ENCODE data around the gene GPR158. TPM values are rescaled to one million over a fixed set of nuclear protein-coding genes. Genes with fewer than 3 reads are reported as not detected.
"Not testable (repeated sequence)": the region's sequence is repeated elsewhere in the genome, so short reads cannot be mapped to it uniquely, and the experiment has no call there.

Gene GPR158
- total RNA-seq, 2 donors from 2014 or later, result not detected

DNA sequence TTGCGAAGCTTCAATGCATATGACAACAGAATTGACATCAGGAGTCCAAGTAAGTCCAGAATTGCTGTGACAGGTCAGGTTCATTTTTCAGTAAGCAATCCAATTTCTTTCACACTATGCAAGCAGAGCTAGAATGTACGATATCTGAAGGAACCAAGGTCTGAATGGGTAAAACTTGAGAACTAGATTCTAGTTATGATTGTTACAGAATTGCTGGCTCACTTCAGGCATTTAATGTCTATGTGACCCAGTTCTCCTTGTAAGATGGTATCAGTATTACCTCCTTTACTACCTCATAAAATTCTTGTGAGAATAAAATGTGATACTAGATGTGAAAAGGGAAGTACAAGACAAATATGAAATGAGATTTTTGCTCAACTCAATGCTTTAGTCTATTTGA lies 159.6 kb downstream of the GPR158 start:
- DNase-seq (ENCODE audit: low spot score in 2 of 2) (no peak), ATAC-seq (no peak)
- Mint-ChIP-seq H3K36me3 (no peaks in the 10 kb centered on the region), H3K27ac (no peak overlapping the region), H3K9me3 (no peaks in the 10 kb centered on the region)

DNA sequence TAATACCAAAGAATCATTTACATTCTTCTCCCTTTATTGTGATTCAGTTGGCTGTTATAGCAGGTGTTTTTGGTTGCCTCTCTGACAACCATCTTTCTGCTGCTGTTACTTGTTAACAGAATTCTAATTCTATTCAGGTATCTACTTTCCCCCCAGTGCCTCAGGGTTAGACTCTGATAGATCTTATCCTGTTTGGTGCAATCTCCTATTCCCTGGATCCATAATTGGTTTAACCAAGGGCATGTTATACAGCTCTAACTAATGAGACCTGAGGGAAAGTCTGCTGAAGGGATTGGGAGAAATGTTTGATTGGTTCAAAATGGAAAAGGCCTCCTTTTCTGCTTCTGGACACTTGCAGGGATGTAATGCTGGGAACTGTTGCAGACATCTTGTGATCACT lies 161.5 kb downstream of the GPR158 start:
- DNase-seq (ENCODE audit: low spot score in 2 of 2) (no peak), ATAC-seq (no peak)
- Mint-ChIP-seq H3K36me3 (no peaks in the 10 kb centered on the region), H3K27ac (no peak overlapping the region), H3K9me3 (peaks cover 0 to 3% of the 10 kb centered on the region in 2 donors)

DNA sequence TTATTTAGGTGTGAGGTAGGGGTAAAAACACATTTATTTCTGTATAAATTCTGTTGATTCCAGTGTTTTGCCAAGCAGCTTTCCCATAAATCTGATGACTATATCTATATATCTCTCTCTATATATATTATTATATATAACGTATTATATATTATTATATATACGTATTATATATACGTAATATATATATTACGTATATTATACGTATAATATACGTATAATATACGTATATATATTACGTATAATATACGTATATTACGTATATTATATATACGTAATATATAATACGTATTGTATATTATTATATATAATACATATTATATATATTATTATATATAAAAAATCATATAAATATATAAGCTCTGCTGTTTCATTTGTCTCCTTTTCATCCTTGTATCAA lies 163.5 kb downstream of the GPR158 start:
- no peak for ATAC-seq
- H3K9me3 Mint-ChIP-seq, result peaks cover 0 to 3% of the 10 kb centered on the region in 2 donors
- no peaks in the 10 kb centered on the region for H3K36me3 Mint-ChIP-seq
- no peak overlapping the region for H3K27ac Mint-ChIP-seq
- DNase-seq (ENCODE audit: low spot score in 2 of 2), result no peak

DNA sequence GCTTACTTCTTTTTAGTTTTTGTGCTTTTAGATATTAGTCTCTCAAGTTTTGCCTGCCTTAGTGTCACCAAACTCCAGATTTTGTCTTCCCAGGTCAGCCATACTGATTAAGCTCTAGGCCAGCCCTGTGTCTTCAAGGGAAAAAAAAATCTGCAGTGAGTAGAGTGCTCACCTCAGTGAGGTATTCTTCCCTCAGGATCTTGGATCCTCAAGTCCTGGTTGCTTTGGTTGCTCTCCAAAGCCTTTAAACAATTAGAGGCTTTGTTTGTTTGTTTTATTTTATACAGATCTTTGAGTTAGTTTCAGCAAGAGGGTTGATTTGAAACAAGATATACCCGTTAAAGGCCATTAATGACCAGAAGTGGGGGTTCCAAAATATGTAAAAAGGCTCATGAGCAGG lies 165.2 kb downstream of the GPR158 start:
- ATAC-seq (no peak), DNase-seq (ENCODE audit: low spot score in 2 of 2) (no peak)
- Mint-ChIP-seq H3K27ac (no peak overlapping the region), H3K9me3 (peaks cover 0 to 3% of the 10 kb centered on the region in 2 donors), H3K36me3 (no peaks in the 10 kb centered on the region)

DNA sequence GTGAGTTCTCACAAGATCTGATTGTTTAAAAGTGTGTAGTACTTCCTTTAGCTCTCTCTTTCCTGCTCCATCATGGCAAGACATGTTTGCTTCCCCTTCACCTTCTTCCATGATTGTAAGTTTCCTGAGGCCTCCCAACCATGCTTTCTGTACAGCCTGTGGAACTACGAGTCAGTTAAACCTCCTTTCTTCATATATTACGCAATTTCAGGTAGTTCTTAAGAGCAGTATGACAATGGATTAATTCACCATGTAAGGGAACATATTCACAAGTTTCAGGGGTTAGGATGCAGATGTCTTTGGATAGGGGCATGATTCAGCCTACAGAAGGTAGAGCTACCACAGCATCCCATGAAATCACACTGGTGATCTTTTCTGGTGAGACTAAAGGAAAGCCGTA lies 174.7 kb downstream of the GPR158 start:
- Mint-ChIP-seq H3K36me3 (no peaks in the 10 kb centered on the region), H3K9me3 (peaks cover 0 to 10% of the 10 kb centered on the region in 2 donors), H3K27ac (no peak overlapping the region)
- DNase-seq (ENCODE audit: low spot score in 2 of 2) (no peak), ATAC-seq (no peak)

DNA sequence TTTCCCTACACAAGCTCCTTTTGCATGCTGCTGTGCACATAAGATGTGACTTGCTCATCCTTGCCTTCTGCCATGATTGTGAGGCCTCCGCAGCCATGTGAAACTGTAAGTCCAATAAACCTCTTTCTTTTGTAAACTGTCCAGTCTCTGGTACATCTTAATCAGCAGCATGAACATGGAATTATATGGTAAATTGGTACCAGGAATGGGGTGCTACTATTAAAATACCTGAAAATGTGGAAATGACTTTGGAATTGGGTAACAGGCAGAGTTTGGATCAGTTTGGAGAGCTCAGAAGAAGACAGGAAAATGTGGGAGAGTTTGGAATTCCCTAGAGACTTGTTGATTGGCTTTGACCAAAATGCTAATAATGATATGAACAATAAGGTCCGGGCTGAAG lies 181.8 kb downstream of the GPR158 start:
- H3K36me3 Mint-ChIP-seq, result peaks cover 9 to 13% of the 10 kb centered on the region in 2 donors
- DNase-seq (ENCODE audit: low spot score in 2 of 2) (no peak), ATAC-seq (no peak)
- H3K27ac Mint-ChIP-seq, result no peak overlapping the region
- H3K9me3 Mint-ChIP-seq, result peaks cover 30 to 36% of the 10 kb centered on the region in 2 donors

DNA sequence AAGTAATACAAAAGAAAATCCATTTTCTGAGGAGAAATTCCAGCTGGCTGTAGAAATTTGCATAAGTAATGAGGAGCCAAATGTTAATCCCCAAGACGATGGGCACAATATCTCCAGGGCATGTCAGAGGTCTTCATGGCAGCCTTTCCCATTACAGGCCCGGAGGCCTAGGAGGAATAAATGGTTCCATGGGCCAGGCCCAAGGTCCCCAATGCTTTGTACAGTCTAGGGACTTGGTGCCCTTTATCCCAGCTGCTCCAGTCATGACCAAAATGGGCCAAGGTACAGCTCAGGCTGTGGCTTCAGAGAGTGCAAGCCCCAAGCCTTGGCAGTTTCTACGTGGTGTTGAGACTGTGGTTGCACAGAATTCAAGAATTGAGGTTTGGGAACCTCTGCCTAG lies 182.5 kb downstream of the GPR158 start:
- no peak for DNase-seq (ENCODE audit: low spot score in 2 of 2)
- Mint-ChIP-seq H3K27ac (no peak overlapping the region), H3K9me3 (peaks cover 30 to 36% of the 10 kb centered on the region in 2 donors), H3K36me3 (peaks cover 9 to 13% of the 10 kb centered on the region in 2 donors)
- ATAC-seq, result no peak

DNA sequence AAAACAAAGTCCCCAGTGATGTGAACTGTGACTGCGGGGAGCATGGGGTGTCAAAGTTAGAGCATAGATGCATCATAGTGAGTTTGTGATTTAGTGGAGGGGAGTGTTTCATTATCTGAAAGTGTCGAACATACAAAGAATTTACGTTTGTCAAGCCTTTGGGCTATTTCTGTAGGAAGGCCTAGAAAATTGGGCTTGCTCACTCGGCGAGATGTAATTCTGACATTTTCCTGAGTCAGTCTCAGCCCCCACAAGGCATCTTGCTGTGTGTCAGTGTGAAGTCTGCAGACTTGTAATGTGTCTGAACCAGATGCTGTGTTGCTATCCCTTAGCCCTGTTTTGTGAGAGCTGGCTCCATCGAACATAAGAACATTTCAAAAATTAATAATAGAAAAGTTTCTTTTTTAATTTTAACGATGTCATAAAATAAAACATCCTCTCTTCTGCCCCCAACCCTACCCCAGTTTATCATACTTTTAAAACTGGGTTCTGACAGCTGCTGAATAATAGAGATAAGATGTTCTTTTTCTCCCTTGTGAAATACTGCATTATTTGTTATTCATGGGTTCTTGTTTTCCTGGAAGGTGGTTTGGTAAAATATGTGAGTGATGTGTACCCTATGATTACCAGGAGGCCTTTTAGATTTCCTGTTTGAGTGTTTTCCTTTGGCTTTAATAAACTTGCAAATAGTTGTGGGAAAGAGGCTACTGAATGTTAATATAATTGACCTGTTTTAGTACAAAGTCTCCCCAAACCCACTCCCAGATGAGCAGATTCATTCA lies 207.4 kb downstream of the GPR158 start:
- Mint-ChIP-seq H3K27ac (no peak overlapping the region), H3K9me3 (peaks cover 10 to 12% of the 10 kb centered on the region in 2 donors), H3K36me3 (no peaks in the 10 kb centered on the region)
- ATAC-seq (no peak), DNase-seq (ENCODE audit: low spot score in 2 of 2) (no peak)

DNA sequence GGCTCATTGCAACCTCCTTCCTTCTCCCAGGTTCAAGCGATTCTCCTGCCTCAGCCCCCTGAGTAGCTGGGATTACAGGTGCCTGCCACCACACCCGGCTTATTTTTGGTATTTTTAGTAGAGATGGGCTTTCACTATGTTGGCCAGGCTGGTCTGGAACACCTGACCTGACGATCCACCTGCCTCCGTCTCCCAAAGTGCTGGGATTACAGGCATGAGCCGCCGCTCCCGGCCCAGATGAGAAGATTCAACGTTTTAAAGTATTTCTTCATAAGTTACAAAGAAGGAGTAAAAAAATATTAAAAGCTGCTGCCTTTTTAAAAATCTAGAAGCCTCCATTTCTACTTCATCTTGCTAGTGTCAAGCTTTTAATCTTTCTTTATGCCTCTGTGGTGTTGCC lies 208.1 kb downstream of the GPR158 start:
- not testable (repeated sequence) for DNase-seq (ENCODE audit: low spot score in 2 of 2); H3K36me3 Mint-ChIP-seq; ATAC-seq; H3K27ac Mint-ChIP-seq
- H3K9me3 Mint-ChIP-seq, result peaks cover 13% of the 10 kb centered on the region in 2 donors

DNA sequence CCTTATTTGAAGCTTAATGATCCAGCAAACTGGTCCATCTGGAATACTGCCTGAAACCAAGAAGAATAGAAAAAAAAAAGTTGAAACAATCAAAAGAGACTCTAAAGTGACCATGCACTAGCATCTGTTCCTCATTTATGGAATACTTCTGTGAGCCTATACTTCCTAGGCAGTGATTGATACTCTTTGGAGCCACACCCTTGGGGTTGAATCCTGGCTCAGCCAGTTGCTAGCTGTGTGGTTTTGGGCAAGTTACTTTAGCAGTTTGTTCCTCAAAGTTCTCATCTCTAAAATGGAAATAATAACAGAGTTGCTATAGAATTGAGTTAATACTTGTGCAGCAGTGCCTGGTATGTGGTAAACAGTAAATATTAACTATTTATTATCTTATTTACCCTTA lies 208.9 kb downstream of the GPR158 start:
- H3K9me3 Mint-ChIP-seq, result peaks cover 15% of the 10 kb centered on the region in 2 donors
- DNase-seq (ENCODE audit: low spot score in 2 of 2) (no peak), ATAC-seq (no peak)
- H3K27ac Mint-ChIP-seq, result no peak overlapping the region
- H3K36me3 Mint-ChIP-seq, result no peaks in the 10 kb centered on the region

DNA sequence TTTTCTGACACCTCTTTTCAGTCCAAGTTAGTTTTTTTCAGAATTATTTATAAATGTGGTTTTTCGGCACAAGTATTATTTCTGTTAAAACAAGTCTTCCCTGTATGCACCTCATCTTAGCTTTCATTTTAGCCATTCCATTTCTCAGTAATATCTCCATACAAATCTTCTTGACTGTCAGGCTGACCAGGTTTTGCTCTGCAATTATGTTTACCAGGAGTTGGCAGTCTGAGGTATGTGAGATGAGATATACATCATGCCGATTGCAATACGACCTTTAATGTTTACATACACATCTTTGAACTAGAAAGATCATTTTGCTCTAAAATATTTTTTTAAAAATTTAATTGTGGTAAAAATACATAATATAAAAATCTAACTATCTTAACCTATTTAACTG lies 209.8 kb downstream of the GPR158 start:
- ATAC-seq, result no peak
- Mint-ChIP-seq H3K9me3 (peaks cover 13 to 14% of the 10 kb centered on the region in 2 donors), H3K27ac (no peak overlapping the region), H3K36me3 (no peaks in the 10 kb centered on the region)
- DNase-seq (ENCODE audit: low spot score in 2 of 2), result no peak

DNA sequence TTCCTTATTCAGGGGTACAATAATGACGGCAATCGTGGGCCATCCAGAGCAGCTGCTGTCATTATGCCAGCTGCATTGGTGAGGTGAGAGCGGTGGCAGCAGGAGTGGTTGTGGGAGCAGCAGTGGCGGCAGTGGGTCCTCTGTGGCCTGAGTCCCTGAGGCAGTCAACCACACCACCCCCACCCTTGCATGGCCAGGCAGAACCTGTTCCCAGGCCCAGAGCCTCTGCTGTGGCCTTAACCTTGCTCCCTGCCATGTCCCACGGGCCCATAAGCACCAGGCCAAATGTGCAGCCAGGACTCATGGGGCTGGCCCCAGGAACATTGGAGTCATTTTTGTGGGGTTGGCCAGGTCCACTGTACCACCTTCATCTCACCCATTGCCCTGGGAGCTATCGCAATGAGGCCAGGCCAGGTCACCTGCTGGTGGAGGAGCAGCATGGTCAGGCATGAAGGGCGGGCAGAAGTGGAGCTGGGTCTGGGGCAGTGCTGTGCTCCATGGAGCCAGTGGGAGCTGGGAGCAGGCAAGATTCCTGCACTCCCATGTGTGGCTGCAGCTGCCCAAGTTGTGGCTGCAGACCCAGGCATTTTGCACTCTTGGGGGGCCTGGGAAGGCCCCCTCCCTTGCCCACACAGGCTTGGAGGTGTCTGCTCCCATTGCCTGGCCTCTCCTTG lies 213.5 kb downstream of the GPR158 start:
- DNase-seq (ENCODE audit: low spot score in 2 of 2) (no peak), ATAC-seq (no peak)
- H3K9me3 Mint-ChIP-seq, result peaks cover 20 to 21% of the 10 kb centered on the region in 2 donors
- no peaks in the 10 kb centered on the region for H3K36me3 Mint-ChIP-seq
- H3K27ac Mint-ChIP-seq, result no peak overlapping the region

DNA sequence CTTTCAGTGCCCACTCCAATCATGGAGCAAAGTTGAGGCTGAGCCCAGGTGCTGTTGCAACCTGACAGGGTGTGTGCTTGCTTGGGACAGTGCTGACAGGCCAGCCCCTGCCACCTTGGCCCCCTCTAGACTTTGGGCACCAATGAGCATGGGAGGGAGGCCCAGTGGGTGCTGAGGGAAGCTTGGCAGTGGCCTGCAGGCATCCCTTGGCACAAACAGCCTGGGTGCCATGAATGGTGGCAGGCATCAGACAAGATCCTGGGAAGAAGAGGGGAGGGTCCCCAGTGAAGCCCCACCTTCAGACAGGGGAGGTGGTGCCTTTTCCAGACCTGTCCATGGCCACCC lies 214.0 kb downstream of the GPR158 start:
- no peak for DNase-seq (ENCODE audit: low spot score in 2 of 2)
- ATAC-seq, result no peak

DNA sequence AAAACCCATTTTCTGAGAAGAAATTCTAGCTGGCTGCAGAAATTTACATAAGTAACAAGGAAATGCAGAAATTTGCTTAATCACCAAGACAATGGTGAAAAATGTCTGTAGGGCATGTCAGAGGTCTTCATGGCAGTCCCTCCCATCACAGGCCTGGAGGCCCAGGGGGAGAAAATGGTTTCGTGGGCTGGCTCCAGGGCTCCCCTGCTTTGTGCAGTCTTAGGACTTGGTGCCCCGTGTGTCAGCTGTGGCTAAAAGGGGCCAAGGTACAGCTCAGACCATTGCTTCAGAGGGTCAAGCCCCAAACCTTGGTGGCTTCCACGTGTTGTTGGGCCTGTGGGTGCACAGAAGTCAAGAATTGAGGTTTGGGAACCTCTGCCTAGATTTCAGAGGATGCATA lies 215.9 kb downstream of the GPR158 start:
- ATAC-seq (no peak), DNase-seq (ENCODE audit: low spot score in 2 of 2) (no peak)
- H3K9me3 Mint-ChIP-seq, result peaks cover 21 to 22% of the 10 kb centered on the region in 2 donors
- no peaks in the 10 kb centered on the region for H3K36me3 Mint-ChIP-seq
- H3K27ac Mint-ChIP-seq, result no peak overlapping the region

More for the DNA sequence above, 214.0 kb downstream of the GPR158 start:
- H3K36me3 Mint-ChIP-seq, result no peaks in the 10 kb centered on the region
- H3K27ac Mint-ChIP-seq, result no peak overlapping the region
- H3K9me3 Mint-ChIP-seq, result peaks cover 21 to 22% of the 10 kb centered on the region in 2 donors

DNA sequence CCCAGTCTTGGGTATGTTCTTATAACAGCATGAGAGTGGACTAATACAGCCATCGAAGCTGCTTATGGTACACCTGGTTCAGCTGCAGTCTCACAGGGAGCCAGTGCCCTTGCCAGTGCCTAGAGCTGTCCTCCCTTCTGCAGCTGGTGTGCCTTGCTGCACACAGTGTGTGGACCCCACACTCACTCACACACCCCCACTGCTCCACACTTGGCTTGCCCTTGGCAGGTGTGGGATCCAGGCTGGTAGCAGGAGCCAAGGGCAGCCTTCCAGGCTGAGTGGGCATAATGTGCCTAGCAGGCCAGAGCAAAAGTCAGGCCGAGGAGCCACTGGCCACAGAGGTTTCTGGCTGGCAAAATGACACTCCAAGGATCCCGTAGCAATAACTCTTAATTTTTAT lies 217.3 kb downstream of the GPR158 start:
- Mint-ChIP-seq H3K27ac (no peak overlapping the region), H3K36me3 (no peaks in the 10 kb centered on the region), H3K9me3 (peaks cover 17 to 18% of the 10 kb centered on the region in 2 donors)
- ATAC-seq (no peak), DNase-seq (ENCODE audit: low spot score in 2 of 2) (no peak)

DNA sequence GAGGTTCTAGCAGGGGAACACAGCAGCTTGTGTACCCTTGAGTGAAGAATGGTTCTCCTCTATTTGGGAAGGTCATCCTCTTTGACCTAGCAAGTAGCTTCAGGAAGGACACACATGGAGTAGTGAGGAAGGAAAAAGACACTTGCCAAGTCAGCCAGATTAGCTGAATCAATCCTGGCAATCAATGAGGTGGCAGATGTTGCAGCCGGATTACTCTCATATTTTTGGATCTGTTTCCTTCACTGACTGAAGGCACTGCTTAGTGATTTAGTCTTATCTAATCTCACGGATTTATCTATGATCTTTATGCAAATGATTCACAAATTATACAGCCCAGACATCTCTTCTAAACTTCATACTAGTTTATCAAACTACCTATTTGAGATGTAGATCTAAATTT lies 218.8 kb downstream of the GPR158 start:
- DNase-seq (ENCODE audit: low spot score in 2 of 2) (no peak), ATAC-seq (no peak)
- no peaks in the 10 kb centered on the region for H3K36me3 Mint-ChIP-seq
- H3K9me3 Mint-ChIP-seq, result peaks cover 12 to 14% of the 10 kb centered on the region in 2 donors
- H3K27ac Mint-ChIP-seq, result no peak overlapping the region

DNA sequence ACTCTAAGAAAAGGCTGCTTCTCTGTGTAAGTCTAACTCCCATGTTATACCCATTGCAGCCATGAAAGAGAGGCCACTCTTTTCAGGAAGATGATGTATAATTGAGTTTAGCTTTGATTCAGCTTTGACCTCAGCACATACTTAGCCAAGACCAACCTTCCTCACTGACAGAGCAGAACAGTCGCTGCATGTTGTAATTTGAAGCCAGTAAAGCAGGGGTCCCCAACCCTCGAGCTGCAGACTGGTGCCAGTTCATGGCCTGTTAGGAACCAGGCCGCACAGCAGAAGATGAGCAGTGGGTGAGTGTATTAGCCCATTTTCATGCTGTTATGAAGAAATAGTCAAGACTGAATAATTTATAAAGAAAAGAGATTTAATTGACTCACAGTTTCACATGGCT lies 223.9 kb downstream of the GPR158 start:
- DNase-seq (ENCODE audit: low spot score in 2 of 2) (no peak), ATAC-seq (no peak)
- no peaks in the 10 kb centered on the region for H3K36me3 Mint-ChIP-seq
- peaks cover 3 to 5% of the 10 kb centered on the region in 2 donors for H3K9me3 Mint-ChIP-seq
- no peak overlapping the region for H3K27ac Mint-ChIP-seq

DNA sequence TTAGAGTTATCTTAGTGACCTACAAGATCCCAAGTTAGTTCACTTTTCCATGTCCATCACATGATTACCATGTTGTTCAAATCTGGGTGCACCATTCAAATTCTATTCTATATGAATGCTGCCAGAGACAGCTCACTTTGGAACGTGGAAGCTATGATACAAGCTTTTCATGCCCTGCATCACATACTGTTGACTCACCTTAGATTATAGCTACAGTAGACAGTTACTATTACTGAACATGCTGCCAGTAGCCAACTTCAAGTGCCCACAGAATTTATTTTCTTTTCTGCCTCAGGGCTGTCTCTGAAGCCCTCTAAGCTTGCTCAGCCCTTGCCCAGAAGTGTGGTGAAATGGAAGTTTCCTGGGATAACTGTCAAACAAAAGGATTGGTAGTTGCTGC lies 231.1 kb downstream of the GPR158 start:
- H3K27ac Mint-ChIP-seq, result no peak overlapping the region
- DNase-seq (ENCODE audit: low spot score in 2 of 2) (no peak), ATAC-seq (no peak)
- H3K36me3 Mint-ChIP-seq, result no peaks in the 10 kb centered on the region
- peaks cover 0 to under 1% of the 10 kb centered on the region in 2 donors for H3K9me3 Mint-ChIP-seq
